ENCODE data around the gene SCUBE3.

Gene SCUBE3

GRCh38 chr6:35184580-35185301, 29.0 kb upstream of the SCUBE3 start:
- TF ChIP-seq CTCF (conservative IDR thresholded peaks at IDR 0.05; ENCODE audit: low read depth, low read length): no peak
- H4K20me1 ChIP-seq (ENCODE audit: insufficient read depth): no peaks in the 10 kb centered on the region
- no peak overlapping the region for H3K9ac ChIP-seq
- H3K4me3 ChIP-seq (IDR thresholded peaks at IDR 0.05; ENCODE audit: insufficient read depth, low read depth, low read length): no peak overlapping the region
- H2AFZ ChIP-seq (ENCODE audit: low read depth): no peak overlapping the region
- H3K4me1 ChIP-seq (ENCODE audit: low read depth, poor library complexity, severe bottlenecking): peaks cover 22% of the 10 kb centered on the region
- H3K27me3 ChIP-seq (ENCODE audit: insufficient read depth, low read depth): no peaks in the 10 kb centered on the region
- H3K4me2 ChIP-seq: no peak overlapping the region
- no peaks in the 10 kb centered on the region for H3K36me3 ChIP-seq (ENCODE audit: insufficient read depth)
- H3K27ac ChIP-seq: no peak overlapping the region
- no peaks in the 10 kb centered on the region for H3K79me2 ChIP-seq (ENCODE audit: insufficient read depth, low read depth)

GRCh38 chr6:35185302-35185681, 28.5 kb upstream of the SCUBE3 start:
- no peaks in the 10 kb centered on the region for H3K36me3 ChIP-seq (ENCODE audit: insufficient read depth)
- no peaks in the 10 kb centered on the region for H3K79me2 ChIP-seq (ENCODE audit: insufficient read depth, low read depth)
- no peak overlapping the region for H3K9ac ChIP-seq
- H3K4me3 ChIP-seq (IDR thresholded peaks at IDR 0.05; ENCODE audit: insufficient read depth, low read depth, low read length): no peak overlapping the region
- no peaks in the 10 kb centered on the region for H4K20me1 ChIP-seq (ENCODE audit: insufficient read depth)
- no peak overlapping the region for H3K4me2 ChIP-seq
- no peak overlapping the region for H3K27ac ChIP-seq
- H3K27me3 ChIP-seq (ENCODE audit: insufficient read depth, low read depth): no peaks in the 10 kb centered on the region
- no peak for TF ChIP-seq CTCF (conservative IDR thresholded peaks at IDR 0.05; ENCODE audit: low read depth, low read length)
- peaks cover 16% of the 10 kb centered on the region for H3K4me1 ChIP-seq (ENCODE audit: low read depth, poor library complexity, severe bottlenecking)
- no peak overlapping the region for H2AFZ ChIP-seq (ENCODE audit: low read depth)

GRCh38 chr6:35185971-35186370, 27.8 kb upstream of the SCUBE3 start:
- no peak overlapping the region for H3K4me2 ChIP-seq
- no peaks in the 10 kb centered on the region for H4K20me1 ChIP-seq (ENCODE audit: insufficient read depth)
- no peak overlapping the region for H3K9ac ChIP-seq
- peaks cover 10% of the 10 kb centered on the region for H3K4me1 ChIP-seq (ENCODE audit: low read depth, poor library complexity, severe bottlenecking)
- H2AFZ ChIP-seq (ENCODE audit: low read depth): no peak overlapping the region
- no peak for TF ChIP-seq CTCF (conservative IDR thresholded peaks at IDR 0.05; ENCODE audit: low read depth, low read length)
- no peaks in the 10 kb centered on the region for H3K36me3 ChIP-seq (ENCODE audit: insufficient read depth)
- H3K79me2 ChIP-seq (ENCODE audit: insufficient read depth, low read depth): no peaks in the 10 kb centered on the region
- H3K4me3 ChIP-seq (IDR thresholded peaks at IDR 0.05; ENCODE audit: insufficient read depth, low read depth, low read length): no peak overlapping the region
- H3K27ac ChIP-seq: no peak overlapping the region
- H3K27me3 ChIP-seq (ENCODE audit: insufficient read depth, low read depth): no peaks in the 10 kb centered on the region

- H2AFZ ChIP-seq (ENCODE audit: low read depth): no peak overlapping the region
- H3K27ac ChIP-seq: no peak overlapping the region
- H3K79me2 ChIP-seq (ENCODE audit: insufficient read depth, low read depth): no peaks in the 10 kb centered on the region
- H3K9ac ChIP-seq: no peak overlapping the region
- no peaks in the 10 kb centered on the region for H3K27me3 ChIP-seq (ENCODE audit: insufficient read depth, low read depth)
- no peaks in the 10 kb centered on the region for H4K20me1 ChIP-seq (ENCODE audit: insufficient read depth)
- peaks cover 4% of the 10 kb centered on the region for H3K4me1 ChIP-seq (ENCODE audit: low read depth, poor library complexity, severe bottlenecking)
- no peak overlapping the region for H3K4me2 ChIP-seq
- TF ChIP-seq CTCF (conservative IDR thresholded peaks at IDR 0.05; ENCODE audit: low read depth, low read length): no peak
- H3K36me3 ChIP-seq (ENCODE audit: insufficient read depth): no peaks in the 10 kb centered on the region
- no peak overlapping the region for H3K4me3 ChIP-seq (IDR thresholded peaks at IDR 0.05; ENCODE audit: insufficient read depth, low read depth, low read length)
These were observed 27.2 kb upstream of the SCUBE3 start for GRCh38 chr6:35186571-35186970.

Measured in KMS-11 (cell line).